A673 (cell line): ENCODE results near the gene GPR137.

ENCODE experiments used
- CTCF ChIP-seq: fragments of 300-800, 200-600 bp; sonication (generic); conservative IDR thresholded peaks from 2 replicates; pipeline ENCODE4 v1.5.1; 2017; ENCODE audit warnings: low read depth, mild to moderate bottlenecking, antibody characterized with exemption, low read length, moderate library complexity, mixed read lengths
- EZH2 ChIP-seq: fragments of 200-600 bp; sonication (generic); IDR thresholded peaks from 2 replicates; pipeline ENCODE4 v1.6.1; 2017; ENCODE audit warnings: borderline replicate concordance, low read depth, mild to moderate bottlenecking, mixed read lengths, antibody characterized with exemption, low read length; ENCODE audit not compliant: poor library complexity, severe bottlenecking

- TF ChIP-seq CTCF, result no peak
- TF ChIP-seq EZH2, result no peak
Observed at GRCh38 chr11:64237484-64237951, 48.1 kb upstream of the GPR137 start.
